ENCODE measurements around the gene SMAD6.

GRCh38 chr15:66780172-66780972 is 78.3 kb downstream of the SMAD6 start:
- TF ChIP-seq, protein P1, sequence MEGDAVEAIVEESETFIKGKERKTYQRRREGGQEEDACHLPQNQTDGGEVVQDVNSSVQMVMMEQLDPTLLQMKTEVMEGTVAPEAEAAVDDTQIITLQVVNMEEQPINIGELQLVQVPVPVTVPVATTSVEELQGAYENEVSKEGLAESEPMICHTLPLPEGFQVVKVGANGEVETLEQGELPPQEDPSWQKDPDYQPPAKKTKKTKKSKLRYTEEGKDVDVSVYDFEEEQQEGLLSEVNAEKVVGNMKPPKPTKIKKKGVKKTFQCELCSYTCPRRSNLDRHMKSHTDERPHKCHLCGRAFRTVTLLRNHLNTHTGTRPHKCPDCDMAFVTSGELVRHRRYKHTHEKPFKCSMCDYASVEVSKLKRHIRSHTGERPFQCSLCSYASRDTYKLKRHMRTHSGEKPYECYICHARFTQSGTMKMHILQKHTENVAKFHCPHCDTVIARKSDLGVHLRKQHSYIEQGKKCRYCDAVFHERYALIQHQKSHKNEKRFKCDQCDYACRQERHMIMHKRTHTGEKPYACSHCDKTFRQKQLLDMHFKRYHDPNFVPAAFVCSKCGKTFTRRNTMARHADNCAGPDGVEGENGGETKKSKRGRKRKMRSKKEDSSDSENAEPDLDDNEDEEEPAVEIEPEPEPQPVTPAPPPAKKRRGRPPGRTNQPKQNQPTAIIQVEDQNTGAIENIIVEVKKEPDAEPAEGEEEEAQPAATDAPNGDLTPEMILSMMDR (IDR thresholded peaks at IDR 0.05; ENCODE audit: low read length): no peak
- TF ChIP-seq EZH2 (optimal IDR thresholded peaks at IDR 0.05; ENCODE audit: low read depth, low read length): no peak

Measured in MM.1S (cell line).